ENCODE results near the gene ZDHHC8.

ZDHHC8 gene

DNA sequence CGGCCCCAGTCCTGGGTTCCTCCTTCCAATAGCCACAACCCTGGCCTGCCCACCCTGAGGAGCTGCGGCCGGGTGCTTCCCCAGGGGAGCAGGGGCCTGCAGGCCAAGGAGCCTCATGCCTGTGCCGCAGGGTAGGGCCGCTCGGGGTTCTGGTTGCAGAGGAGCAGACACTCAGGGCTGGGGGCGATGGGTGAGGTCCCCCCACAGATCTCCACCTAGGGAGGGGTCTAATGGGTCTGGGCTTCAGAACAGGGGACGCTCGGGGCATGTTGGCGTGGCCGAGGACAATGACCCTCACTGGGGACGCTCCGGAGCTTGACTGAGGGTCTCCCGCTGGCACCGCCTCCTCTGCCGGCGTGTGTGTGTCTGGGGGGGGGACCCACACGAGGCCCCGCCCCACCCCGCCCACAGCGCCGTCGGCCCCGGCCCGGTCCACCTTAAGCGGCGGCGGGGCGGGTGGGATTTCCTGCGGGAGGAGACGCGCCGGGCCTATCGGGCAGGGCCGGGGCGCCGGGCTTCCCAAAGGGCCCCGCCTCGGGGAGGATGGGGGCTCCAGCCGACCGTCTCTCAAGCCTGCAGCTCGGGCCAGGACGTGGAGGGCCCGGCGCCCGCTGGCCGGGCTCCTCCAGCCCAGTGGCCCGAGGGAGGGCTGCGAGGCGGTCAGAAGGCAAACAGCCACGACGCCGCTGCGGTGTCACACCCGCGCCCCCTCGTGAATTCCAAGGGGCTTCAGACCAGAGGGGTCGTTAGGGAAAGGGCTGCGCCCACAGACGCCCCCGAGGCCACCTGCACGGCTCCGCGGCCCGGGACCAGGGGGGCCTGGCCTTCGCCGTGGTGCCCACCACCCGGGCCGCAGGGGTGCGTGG lies 640 bp upstream of the ZDHHC8 start:
- DNase-seq, result peak; percentile 87

DNA sequence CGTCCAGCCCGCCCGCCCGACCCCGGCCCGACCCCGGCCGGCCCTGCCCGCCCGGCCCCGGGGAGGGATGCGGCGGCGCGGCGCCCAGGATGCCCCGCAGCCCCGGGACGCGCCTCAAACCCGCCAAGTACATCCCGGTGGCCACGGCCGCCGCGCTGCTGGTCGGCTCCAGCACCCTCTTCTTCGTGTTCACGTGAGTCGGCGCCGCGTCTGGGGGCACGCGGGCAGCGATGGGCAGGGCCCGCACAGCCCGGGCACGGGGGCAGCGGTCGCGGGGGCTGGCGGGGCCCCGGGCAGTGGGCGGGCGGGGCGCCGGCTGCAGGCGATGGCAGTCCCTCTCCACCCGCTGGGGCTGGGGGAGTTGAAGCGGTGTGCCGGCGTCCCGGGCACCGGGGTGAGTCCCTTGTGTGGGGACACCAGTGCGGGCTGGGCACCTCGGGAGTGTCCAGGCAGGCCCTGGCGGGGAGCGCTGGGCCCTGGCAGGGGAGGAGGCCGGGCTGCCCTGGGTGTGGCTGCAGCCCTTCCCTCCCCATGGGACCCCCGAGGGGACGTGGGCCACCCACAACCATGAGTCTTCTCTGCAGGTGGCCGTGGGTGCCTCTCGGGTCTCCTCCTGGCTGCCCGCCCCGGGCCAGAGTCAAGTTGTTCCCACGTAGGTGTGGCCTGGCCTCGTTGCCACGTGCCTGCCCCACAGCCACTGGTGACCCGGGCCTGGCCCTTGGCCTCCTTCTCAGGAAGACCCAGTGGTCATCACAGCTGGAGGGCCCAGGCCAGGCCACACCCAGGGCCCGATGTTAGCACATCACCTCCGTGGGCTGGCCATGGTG lies 468 bp downstream of the ZDHHC8 start:
- DNase-seq, result no peak

DNA sequence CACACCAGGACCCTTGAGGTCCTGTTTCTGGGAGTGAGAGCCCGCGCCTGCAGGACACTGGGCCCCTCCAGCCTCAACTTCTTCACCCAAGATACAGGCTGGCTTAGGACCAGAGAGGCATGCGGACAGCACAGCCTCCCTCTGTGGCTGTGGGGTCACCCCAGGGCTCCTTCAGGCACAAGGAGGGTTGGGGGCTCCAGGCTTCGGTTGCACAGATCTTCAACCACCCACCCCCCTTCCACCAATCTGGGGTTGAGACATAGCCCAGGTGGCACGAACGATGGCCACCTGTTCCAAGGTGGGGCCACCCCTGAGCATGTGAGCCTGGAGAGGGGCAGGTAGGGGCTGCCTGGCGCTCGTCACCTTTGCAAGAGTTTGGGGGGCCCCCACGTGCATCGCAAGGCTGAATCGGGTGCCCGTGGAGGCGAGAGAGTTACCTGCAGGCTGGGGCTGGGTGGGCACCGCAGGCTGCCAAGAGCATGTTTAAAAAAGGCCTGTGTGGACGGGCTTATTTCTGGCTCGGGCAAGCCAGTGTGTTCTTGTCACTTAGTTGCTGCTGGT lies 1.2 kb downstream of the ZDHHC8 start:
- no peak for DNase-seq

DNA sequence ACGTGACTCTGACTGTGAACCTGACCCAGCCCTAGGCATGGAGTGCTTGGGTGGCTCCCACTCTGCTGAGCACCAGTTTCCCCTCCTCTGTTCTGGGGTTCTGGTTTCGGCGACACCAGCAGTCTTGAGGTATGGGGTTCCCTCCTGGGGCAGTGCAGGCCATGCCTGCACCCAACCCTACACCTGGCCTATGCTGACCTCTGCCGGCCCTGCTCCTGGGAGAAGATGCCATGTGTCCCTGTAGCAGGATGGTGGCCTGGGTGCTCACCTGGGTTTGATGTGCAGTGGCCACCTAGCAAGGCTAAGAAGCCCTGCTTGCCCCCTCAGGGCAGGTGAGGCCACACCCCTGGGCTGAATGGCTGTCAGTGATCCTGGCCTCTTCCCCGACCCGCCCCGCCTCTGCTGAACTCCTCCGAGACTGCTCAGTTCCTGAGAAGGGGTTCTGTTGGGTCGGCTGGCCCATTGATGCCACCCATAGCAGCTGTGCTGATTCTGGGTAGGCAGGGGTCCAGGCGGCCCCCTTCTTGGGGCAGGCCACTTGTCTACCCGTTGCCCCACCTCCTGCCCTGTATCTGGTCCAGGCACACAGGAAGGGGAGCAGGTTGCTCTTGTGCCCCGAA lies 2.4 kb downstream of the ZDHHC8 start:
- no peak for DNase-seq

DNA sequence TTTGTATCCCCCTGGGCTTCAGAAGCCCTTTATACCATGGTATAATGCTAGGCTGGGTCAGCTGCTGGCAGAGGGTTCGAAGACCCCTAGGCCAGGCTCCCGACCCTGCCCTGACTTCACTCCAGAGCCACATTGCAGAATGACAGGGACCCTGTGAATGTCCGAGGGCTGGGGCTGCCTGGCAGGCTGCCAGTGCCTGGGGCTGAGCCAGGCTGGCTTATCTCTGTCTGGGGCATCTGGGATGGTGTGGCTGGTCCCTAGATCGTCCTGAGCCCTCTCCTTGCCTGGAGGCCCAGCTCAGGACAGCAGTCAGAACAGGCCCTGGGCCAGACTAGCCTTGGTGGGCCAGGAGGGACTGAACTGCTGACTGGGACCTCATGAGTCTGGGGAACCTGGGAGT lies 3.7 kb downstream of the ZDHHC8 start:
- no peak for DNase-seq

DNA sequence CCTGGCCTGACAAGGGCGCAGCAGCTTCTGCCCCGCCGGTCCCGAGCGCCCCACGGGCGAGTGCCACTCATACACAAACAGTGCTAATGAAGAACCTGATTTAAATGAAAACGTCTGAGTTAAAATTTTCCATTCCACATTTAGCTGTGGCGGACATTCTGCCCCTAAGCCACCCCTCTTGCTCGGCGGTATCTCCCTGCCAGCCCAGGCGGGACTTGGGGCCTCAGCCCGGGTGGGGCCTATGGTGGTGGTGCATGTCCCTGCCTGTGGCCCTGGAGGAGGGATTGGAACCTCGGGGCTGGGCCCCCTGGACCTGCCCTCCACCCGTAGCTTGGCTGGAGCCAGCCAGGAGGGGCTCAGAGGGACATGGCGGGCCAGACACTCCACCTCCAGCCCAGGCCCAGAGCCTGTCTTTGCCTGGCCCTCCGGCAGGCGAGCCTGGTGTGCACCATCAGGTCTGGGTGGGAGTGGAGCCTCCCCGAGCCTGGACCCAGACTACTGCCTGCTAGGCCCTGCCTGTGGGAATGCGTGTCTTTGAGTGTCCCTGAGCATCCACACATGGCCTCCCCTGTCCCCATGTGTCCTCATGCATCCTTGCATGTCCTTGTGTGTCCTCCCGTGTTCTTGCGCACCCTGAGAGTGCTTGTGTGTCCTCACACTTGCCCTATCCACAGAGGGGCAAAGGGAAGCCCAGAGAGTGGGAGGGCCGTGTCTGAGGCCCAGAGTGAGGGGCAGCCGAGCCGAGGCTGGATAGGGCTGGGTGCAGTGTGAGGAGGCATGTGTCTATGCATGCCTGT lies 4.4 kb downstream of the ZDHHC8 start:
- no peak for DNase-seq

DNA sequence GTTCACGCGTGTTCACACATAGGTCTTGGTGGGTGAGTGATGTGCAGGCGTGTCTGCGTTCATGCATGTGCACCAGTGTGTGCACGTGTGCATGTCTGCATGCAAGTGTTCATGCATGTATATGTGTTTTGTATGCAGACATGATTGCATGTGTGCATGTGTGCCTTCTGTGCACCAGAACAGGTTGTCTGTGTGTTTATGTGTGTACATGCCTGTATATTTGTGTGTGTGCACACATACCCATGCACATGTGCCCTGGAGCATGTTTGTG lies 4.9 kb downstream of the ZDHHC8 start:
- DNase-seq, result no peak

DNA sequence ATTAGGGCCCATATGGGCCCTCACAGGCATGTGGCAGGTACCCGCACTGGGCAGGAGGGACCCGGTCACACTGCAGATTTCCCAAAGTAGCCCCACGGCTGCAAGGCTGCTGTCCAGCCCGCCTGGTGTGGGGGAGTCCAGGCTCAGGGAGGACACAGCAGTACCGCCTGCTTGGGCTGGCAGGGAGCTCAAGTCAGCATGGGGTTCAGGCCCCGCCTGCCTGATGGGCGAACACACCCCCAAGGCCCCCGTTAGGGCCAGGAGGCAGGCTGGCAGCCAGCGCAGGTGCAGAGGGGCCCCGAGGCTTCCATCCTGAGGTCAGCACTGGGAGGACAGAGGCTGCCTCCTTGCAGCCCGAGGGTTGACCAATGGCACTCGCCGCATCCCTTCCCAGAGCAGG lies 5.5 kb downstream of the ZDHHC8 start:
- no peak for DNase-seq

DNA sequence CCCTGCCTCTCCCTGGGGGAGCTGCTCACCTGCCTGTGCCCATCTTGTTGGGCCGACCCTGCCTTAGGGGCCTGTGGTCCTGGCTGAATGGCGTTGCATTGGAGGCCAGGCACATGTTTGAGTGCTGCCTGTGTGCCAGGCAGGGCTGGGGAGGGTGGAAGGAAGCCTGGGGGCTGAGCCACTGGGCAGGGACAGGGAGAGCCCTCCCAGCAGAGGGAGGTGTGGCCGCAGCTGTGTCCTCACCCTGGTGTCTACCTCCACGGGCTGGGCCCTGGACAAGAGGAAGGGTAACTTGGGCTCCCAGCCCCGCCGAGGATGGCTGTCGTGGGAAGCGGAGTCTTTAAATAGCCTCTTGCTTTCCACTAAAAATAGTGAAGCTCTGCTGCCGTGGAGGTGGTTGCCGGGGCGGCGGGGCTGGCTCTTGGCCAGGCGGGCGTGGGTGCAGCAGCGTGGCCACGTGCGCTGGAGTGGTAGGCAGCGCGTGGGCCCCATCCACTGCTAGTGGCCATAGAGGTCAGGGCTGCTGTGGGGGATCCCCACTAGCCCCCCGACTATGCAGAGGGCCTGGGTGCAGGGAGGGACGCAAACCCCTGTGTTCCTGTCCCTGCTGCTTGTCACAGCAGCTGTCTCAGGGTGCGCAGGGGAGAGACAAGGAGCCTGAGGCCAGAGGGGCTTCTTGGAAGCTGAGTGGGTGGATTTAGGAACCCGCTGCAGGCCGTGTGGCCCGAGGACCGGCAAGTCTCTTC lies 6.2 kb downstream of the ZDHHC8 start:
- DNase-seq, result no peak

DNA sequence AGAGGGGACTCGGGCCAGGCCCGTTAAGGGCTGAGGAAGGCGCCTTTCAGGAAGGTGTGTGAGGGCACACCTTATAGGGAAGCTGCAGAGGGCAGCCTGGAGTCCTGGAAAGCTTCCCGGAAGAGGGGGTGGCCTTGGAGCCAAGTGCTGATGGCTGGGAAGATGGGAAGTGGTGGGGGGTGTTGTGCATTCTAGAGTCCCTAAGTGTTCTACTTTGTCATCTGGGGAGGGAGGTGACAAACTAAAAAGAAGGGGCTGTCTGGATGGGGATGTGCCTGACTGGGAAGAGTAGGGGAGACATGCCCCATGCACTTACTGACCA lies 6.8 kb downstream of the ZDHHC8 start:
- no peak for DNase-seq

DNA sequence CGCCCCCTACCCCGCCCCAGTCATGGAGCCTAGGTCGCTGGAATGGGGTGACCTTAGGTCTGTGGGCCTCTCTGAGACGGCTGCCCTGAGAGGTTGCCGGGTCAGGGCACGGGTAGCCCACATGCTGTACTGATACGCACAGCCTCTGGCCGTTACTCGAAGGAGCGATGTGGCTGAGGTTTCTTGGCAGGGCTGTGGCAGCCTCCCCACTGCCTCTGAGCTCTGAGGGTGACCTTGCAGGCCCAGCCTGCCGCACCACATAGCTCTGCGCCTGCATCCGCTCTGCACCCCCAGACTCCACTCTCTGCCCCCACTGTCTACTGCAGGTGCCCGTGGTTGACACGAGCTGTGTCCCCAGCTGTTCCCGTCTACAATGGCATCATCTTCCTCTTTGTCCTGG lies 7.3 kb downstream of the ZDHHC8 start:
- no peak for DNase-seq

DNA sequence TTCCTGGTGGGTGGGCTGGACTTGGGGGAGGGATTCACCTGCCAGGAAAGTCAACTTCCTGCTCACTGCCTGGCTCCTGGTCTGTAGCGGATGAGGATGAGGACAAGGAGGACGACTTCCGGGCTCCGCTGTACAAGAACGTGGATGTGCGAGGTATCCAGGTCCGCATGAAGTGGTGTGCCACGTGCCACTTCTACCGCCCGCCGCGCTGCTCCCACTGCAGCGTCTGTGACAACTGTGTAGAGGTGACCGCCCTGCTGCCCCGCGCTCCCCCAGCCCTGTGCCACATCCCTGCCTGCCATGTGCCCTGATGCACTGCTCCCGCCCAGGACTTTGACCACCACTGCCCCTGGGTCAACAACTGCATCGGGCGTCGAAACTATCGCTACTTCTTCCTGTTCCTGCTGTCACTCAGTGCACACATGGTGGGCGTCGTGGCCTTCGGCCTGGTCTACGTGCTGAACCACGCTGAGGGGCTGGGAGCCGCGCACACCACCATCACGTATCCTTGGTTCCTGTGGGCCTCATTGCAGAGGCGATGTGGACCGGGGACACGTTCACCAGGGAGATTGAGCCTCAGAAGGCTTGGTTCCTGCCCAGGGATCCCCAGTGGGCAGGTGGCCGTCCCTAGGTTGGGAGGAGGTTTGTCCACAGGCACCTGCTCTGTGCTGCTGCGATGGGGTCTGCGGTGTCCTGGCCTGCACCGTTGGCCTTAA lies 7.9 kb downstream of the ZDHHC8 start:
- DNase-seq, result no peak

DNA sequence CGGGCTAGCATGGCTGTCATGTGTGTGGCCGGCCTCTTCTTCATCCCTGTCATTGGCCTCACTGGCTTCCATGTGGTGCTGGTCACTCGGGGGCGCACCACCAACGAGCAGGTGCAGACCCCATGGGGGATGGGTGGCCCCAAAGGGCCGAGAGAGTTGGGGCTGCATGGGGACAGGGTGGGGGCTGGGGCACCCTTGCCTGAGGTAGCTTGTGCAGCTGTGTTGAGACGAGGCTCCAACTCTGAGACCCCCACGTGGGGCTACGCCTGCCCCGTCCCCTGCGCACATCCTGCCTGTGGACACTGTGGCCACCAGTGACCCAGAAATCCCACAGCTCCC lies 8.5 kb downstream of the ZDHHC8 start:
- DNase-seq, result no peak

DNA sequence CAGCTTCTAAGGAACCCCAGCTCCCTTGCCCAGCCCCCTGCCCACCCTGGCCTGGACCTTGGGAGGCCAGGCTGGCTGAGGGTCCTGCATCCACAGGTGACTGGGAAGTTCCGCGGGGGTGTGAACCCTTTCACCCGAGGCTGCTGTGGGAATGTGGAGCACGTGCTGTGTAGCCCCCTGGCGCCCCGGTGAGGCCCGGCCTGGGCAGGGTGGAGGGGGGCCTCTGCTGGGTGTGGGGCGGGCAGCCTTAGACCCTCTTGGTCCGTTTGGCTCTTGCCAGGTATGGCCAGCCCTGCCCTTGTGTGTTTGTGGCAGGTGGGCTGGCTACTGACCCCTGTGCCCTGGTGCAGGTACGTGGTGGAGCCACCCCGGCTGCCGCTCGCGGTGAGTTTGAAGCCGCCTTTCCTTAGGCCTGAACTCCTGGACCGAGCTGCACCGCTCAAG lies 8.9 kb downstream of the ZDHHC8 start:
- DNase-seq, result no peak

DNA sequence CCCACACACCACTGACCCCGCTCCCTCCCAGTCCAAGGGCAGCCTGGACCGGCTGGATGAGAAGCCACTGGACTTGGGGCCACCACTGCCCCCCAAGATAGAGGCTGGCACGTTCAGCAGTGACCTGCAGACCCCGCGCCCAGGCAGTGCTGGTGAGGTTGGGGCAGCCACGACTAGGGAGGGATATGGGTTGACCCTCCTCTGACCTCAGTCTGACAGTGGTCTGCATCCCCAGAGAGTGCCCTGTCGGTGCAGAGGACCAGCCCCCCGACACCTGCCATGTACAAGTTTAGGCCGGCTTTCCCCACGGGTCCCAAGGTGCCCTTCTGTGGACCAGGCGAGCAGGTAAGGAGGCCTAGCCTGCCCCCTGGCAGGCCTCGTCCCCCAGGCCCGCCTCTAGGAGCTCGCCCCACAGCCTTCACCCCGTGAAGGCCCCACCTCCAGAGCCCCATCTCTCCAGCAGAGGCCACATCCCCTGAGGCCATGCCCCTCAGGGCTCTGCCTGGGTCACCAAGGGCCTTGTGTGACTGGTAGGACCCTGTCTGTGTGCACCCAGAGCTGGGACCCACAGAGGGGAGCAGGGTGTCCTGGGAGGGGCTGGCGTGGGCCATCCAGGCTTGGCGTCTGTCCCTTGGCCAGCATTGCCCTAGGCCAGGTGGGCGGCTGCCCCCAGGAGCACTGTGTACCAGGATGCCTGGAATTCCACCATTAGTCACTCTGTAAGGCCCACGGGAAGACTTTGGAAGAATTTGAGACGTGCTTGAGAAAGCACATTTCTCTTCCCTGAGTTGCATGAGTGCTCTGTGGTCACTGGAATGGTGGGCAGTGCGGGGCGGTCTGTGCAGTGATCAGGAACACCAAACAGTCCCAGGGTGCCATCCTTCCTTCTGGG lies 9.8 kb downstream of the ZDHHC8 start:
- DNase-seq, result no peak

DNA sequence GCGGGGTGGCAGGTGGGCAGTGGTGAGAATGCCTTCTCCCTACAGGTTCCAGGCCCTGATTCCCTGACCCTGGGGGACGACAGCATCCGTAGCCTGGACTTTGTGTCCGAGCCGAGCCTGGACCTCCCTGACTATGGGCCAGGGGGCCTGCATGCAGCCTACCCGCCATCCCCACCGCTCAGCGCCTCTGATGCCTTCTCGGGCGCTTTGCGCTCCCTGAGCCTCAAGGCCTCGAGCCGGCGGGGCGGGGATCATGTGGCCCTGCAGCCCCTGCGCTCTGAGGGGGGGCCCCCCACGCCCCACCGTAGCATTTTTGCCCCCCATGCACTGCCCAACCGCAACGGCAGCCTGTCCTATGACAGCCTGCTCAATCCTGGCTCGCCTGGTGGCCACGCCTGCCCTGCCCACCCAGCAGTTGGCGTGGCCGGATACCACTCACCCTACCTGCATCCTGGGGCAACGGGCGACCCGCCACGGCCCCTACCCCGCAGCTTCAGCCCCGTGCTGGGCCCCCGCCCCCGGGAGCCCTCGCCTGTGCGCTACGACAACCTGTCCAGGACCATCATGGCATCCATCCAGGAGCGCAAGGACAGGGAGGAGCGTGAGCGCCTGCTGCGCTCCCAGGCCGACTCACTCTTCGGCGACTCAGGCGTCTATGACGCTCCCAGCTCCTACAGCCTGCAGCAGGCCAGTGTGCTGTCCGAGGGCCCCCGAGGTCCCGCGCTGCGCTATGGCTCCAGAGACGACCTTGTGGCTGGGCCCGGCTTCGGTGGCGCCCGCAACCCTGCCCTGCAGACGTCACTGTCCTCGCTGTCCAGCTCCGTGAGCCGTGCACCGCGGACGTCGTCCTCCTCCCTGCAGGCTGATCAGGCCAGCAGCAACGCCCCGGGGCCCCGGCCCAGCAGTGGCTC lies 11.4 kb downstream of the ZDHHC8 start:
- DNase-seq, result no peak

DNA sequence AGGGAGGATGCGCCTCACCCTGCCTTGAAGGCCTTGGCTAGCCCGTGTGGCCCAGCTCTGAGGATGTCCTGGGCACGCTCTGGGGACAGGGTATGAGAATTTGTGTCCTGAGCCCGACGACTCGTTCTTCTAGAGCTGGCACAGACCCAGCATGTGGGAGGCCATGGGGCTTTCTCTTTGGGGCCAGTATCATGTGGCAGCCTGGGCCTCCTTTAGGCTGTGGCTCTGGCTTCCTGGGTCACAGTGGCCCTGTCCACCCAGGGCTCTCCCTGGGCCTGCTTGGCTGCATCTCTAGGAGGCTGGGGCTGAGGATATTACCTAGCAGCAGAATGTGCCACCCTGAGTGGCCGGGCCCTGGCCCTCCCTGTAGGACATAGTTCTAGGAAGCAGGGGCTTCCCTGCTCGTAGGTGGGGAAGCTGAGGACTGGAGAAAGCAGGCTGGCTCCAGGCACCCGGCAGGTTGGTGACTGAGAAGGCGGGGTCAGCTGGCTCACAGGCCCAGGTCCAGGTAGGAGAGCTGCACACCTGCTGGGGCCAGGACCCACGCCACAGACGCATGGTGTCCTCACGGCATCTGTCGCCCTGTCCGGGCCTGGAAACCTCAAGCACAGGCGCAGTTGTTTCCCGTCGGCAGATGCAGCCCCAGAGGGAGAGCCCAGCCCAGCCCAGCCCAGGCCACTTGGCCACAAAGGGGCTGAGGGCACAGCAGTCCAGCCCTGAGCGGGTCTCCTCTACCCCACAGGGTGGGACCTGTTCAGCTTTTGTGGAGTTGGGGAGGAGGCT lies 12.5 kb downstream of the ZDHHC8 start:
- no peak for DNase-seq

DNA sequence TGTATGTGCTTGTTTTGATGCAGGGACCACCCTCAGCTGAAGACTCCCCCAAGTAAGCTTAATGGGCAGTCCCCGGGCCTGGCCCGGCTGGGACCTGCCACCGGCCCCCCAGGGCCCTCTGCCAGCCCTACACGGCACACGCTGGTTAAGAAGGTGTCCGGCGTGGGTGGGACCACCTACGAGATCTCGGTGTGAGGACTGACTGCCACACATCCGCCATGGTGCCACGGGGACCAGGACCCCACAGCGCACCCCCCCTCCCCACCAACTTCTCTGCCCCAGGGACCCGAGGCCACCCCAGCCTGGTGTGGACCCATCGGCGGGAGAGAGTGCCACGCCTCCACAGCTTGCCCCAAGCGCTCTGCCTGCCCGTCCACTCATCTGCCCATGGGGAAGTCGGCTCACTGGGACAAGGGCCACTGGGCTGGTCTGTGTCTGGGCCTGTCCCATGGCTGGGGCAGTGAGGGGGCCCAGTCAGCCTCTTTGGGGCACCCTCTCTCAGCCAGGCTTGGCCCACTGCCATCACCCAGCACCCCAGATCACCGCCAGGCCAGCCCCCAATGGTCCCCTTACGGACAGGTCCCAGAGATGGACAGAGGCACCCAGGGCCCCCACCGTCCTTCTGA lies 13.7 kb downstream of the ZDHHC8 start:
- DNase-seq, result no peak
